Measurements from ENCODE around the gene GEMIN4.
"Not testable (repeated sequence)": the region's sequence is repeated elsewhere in the genome, so short reads cannot be mapped to it uniquely, and the experiment has no call there.

GEMIN4 gene

DNA sequence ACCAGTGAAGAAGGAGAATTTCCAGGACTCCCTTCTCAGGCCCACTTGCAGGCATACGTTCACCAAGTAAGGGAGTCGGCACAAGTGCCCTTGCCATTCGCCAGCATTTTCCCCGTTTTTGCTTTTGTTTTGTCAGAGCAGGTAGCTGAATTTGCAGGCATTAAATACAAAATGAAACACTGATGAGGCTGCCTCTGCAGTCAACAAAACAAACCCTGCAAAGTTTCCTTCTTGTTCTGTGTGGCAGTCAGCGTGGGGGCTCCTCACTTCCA, 22.2 kb upstream of the GEMIN4 start:
- no peak for DNase-seq

DNA sequence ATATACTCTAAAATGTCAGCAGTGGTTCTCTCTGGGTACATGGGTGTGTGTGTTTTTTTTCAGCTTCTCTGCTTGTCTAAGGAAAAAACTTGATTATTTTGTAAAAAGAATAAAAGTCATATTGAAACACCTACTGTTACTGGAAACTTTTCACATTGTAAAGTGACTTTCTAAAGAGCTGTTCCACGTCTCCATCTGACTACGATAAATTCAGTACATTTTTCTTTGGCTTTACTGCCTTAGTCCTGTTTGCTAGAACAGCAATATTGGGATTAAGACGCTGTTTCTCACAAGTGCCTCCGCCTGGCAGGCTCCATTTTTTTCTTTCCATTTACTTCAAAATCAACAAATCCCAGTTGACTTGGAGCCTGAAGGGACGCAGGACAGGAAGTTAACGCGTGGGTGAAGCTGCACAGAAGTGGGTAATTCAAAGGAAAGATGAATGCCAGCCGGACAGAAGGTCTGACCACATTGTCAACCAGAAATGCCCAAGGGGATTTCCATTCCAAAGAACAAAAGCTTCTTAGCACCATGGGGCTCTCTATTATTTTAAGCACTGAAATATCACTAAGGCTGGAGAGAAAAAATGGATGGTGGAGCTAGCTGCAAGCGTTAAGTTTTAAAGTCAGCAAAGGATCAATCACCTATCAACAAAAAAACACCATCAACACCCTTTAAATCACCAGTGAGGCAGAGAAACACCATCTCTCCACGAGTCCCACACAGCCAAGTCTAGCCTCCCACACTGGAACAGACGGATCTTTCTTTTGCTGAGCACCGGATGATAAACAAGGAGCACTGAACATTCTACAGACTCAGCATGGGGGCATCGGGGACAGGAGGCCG, 21.6 kb upstream of the GEMIN4 start:
- DNase-seq = no peak

DNA sequence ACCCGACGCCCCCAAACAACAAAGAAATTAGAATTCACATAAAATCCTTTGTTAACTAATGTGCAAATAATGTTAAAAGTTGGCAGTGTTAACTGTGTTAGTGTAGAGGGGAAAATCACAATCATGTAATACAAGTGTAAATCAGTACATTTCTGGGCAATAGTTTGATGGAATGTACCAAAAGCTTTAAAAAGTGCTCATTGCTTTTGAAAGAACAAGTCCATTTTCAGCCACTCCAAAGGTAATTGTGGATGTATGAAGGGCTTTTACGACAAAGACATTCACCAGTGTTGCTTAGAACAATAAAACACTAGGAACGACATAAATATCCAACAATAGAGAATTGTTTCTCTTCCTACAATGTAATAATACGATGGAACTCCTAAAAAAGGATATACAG, 21.0 kb upstream of the GEMIN4 start:
- no peak for DNase-seq

DNA sequence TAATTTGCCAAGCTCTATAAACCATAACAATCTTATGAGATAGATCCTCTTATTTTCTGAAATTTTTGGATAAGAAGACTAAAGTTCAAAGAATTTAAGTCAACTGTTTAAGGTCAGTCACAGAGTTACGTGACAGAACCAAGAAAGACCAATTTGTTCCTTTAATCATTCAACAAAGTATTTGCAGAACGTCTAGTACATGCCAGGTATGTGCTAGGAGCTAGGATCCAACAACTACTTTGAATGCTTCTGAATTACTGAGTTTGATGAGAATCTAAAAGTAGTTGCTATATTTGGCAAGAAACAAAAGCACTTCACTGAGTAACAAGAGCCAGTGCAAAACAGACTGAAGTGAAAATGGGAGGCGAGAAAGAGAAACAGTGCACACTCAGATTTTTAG, 15.0 kb upstream of the GEMIN4 start:
- DNase-seq = no peak

DNA sequence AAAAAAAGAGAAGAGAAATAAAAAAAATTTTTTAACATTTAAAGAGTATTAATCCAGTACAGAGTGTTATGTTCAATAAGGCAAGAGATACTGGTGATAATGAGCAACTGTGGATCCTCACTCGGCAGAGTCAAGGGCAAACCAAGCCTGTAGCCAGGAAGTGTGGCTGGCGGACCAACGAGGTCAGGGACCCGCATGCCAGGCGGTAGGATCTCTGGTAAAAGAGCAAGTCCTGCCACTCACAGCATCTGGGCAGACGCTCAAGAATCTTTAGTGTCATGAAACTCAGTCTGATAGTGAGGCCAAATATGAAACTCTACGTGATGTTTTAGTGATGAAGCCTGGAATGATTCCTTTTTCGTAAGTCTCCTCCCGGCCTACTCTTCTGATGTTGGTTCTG, 8.3 kb upstream of the GEMIN4 start:
- DNase-seq = no peak

DNA sequence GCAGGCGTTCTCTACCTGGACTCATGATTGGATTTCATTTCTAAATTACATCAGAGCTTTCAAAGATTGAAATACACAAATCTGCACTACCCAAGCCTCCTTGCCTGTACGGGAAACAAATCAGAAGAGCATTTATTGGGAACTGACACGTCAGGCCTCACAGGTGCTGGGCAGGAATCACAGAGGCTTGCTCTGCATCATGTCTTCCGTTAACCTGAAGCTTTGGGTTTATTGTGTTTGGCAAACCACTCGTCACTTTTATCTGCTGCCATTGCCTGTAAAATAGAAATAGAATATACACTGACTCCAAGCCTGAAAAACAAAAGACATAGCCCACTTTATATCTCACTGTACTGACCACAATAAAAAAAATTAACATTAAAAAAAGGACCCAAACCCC, 7.9 kb upstream of the GEMIN4 start:
- no peak for DNase-seq

DNA sequence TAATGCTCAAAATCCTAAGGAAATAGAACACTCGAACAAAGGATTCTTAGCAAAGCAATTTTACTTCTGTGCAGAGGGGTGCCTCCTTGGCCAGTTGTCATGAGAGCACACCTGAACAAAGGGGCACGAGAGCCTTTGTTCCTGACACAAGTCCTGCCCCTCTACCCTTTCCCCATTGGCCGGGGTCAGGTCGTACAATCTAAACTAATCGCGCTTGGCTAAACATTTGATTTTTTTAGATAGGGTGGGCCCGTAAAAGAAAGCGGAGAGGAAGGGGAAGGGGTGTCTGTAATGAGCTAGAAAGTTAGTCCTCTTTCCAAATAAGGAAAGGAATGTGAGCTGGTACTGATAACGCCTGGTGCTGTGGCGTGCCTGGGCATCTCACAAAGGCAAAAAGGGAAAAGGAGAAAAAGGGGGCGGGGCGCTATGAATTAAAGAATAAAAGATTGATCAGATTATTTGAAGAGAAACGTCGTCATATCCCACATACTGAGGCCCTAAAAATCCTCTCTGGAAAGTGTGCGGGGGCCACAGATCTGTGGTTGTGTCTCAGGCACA, 4.0 kb upstream of the GEMIN4 start:
- DNase-seq = not testable (repeated sequence)

DNA sequence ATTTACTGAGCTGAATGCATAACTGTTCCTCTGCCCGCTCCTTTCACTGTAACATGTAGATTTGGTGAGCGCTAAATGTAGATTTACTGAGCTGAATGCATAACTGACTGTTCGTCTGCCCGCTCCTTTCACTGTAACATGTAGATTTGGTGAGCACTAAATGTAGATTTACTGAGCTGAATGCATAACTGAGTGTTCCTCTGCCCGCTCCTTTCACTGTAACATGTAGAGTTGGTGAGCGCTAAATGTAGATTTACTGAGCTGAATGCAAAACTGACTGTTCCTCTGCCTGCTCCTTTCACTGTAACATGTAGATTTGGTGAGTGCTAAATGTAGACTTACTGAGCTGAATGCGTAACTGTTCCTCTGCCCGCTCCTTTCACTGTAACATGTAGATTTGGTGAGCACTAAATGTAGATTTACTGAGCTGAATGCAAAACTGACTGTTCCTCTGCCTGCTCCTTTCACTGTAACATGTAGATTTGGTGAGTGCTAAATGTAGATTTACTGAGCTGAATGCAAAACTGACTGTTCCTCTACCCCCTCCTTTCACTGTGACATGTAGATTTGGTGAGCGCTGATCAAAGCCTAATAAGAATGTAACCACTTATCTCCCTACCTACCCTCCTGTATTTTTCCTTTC, 3.4 kb upstream of the GEMIN4 start:
- not testable (repeated sequence) for DNase-seq

DNA sequence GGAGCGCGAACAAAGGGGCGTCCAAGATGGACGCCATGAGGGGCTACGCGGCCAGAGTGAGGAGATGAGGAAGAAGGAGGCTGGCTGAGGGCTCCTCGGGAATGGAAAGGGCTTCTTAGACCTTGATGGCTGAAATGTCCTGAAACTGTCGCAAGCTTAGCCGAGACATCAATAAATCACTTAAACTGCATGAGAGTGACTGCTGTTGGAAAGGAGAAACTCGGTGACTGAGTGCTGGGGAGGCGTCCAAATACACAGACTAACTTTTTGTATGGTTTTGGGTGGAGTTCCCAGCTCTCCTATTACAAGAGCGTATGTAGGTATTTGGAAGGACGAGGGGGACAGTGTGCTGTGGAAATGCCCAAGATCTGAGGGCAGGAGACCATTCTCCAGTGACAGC, 1.4 kb upstream of the GEMIN4 start:
- no peak for DNase-seq

DNA sequence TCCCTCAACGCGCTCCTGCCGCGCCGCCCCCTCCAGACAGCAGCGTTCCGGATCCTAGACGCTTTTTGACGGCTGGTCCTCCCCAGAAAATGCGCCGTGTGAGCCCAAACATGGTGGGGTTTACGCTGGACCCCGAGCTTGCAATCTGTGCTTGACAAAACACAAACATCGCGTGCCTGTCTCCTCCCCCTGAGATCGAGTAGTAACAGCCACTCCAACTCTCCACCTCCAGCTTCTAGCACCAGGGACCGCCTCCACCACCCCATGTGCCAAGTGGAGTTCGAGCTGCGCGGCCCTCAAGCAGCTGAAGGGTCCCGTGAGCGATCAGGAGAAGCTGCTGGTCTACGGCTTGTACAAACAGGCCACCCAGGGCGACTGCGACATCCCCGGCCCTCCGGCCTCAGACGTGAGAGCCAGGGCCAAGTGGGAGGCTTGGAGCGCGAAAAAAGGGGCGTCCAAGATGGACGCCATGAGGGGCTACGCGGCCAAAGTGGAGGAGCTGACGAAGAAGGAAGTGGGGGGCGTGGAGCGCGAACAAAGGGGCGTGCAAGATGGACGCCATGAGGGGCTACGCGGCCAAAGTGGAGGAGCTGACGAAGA, 656 bp upstream of the GEMIN4 start:
- peak; percentile 58 for DNase-seq

DNA sequence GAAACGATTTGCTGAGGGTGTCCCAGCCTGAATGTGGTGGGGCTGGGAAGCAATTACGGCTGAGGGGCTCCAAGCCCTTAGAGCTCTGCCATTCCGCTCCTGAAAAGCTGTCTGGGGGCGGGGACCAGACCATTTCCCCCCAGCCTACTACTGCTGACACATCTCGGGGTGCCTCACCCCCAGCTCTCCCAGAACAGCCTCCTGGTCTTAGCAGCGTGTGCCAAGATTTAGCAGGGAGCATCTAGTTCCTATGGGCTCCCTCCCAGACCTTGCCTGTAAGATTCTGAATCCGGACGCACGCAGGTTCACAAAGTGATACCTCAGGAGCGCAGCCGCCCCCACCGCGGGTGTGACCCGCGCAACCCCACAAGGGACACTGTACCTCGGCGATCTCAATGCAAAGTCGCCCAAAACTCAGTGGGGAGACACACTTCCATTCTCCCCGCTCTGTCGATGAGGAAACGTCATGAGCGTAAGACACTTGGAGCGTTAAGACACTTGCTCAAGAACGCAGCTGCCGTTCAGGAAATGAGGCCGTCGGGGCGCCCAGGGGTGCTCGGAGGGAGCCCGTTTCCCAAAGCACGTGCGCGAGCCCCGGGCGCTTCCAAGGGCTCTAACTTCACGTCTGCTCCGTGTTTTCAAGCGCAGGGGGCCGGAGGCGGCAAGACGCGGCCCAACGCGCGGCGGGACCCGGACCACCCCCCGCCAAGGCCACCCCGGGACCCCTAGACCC, 629 bp downstream of the GEMIN4 start:
- peak; percentile 24 for DNase-seq

DNA sequence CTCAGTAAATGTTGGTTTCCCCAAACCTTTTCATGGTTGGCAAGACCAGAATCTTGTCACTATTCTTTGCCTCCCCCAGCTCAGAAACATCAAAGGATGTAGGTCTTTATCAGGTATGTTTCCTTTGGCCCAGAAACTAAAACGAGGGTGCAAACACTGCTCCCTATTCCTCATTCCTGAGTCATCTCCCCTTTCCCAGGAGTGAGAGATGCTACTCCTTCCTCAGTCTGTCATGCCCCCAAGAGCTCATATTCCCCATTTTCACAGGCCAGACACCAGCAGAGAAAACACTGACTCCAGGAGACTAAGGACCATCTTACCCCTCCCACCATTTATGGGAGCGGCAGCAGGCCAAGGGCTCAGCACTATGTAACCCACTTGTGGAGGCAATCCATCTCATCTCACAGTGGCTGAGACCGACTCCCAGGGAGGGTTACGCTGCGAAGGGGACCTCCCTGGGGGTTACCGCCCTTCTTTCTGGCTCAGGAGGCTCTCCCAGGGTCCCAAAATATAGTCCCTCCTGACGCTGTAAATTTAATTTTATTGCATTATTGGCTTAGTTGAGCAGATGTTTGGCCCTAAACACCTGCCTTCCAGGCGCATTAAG, 1.5 kb downstream of the GEMIN4 start:
- no peak for DNase-seq

DNA sequence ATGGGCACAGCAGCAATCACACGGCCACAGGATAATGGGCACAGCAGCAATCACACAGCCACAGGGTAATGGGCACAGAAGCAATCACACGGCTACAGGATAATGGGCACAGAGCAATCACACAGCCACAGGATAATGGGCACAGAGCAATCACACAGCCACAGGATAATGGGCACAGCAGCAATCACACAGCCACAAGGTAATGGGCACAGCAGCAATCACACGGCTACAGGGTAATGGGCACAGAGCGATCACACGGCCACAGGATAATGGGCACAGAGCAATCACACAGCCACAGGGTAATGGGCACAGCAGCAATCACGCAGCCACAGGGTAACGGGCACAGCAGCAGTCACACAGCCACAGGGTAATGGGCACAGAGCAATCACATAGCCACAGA, 2.7 kb downstream of the GEMIN4 start:
- DNase-seq = not testable (repeated sequence)

DNA sequence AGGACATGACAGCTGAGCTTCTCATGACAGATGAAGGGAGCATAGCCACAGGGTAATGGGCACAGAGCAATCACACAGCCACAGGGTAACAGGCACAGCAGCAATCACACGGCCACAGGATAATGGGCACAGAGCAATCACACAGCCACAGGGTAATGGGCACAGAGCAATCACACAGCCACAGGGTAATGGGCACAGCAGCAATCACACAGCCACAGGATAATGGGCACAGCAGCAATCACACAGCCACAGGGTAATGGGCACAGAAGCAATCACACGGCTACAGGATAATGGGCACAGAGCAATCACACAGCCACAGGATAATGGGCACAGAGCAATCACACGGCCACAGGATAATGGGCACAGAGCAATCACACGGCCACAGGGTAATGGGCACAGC, 3.5 kb downstream of the GEMIN4 start:
- DNase-seq = not testable (repeated sequence)

DNA sequence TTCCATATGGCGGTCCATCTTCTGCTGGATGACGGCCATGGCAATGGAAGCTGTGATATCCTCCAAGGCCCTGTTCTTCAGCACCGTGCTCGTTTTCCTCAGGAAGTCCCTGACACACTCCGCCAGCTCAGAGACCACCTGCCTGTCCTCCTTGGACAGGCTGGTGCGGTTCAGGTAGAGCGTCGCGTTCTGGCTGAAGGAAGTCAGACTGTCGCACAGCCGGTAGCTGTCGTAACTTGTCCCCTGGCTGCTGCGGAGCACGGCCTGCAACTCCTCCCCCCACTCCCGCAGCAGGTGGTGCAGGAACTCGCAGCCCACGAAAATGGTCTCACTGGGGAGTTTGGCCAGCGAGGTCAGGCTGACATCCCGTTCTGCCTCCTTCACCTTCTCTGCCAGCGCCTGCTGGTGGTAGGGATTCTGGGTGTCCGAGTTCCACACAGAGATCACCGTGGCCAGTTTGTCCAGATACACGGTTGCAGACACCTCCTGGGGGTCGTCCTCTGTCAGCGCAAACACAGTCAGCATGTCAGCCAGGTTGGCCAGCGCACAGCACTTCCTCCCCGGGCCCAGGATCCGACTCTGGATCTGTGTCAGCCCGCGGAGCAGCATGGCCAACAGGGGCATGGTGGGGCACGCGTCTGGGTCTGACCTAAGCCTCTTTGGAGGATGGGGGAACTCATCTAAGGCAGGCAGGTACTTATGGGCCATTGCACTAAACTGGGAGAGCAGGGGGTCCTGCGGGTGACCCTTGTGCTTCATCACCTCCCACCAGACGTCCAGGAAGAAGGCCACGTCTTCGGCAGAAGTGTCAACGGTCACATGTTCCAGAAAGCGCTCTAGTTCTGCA, 5.1 kb downstream of the GEMIN4 start:
- DNase-seq = no peak

DNA sequence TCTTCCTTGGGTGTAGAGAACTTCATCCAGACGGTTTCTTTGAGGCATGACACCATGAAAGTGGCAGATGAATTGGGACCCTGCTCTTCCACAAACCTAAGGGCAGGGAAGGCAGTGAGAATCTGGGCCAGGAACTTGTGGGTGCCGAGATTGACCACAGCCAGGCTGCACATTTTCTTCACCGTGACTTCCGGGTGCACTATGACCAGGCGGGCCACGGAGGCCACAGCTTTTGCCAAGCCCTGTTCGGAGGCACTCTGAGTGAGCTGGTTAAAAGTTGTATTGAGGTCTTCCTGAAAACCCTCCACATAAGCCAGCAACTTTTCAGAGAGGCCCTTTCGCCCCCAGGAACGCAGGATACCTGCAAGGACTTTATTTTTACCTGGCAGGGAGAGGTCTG, 5.9 kb downstream of the GEMIN4 start:
- no peak for DNase-seq

DNA sequence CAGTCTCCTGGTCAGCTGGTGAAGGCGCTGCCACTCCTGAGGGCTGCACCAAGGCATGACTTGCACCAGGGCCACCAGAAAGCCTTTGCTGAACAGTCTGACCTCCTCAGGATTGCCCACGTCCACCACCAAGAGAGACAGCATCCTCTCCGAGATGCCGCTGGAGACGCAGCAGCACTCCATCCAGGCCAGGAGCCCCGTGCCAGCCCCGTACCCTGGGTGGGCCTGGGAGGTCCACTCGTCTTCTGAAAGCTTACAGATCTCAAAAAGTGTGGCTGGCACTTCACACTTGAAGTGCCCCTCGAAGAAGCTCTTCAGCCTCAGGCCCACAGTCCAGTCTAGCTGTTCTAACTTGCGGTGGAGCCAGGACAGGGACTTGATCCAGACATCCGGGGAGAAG, 6.7 kb downstream of the GEMIN4 start:
- DNase-seq = no peak

DNA sequence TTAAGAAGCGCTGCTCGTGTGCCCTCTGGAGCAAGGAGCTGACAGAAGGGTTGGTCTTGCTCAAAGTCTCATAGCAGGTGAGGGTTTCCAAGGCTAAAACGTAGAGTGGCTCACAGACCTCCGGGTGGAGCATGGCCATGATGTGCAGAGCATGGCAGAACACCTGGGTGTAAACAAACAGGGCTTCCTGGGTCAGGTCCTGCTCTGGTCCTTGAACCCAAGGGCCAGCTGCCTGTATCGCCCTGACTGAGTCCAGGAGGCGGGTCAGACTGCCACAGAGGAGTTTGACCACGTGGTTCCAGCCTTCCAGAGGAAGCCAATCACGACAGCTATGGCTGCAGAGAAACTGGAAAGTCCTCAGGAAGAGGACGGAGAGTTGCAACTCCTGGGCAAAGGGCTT, 7.1 kb downstream of the GEMIN4 start:
- DNase-seq = no peak

DNA sequence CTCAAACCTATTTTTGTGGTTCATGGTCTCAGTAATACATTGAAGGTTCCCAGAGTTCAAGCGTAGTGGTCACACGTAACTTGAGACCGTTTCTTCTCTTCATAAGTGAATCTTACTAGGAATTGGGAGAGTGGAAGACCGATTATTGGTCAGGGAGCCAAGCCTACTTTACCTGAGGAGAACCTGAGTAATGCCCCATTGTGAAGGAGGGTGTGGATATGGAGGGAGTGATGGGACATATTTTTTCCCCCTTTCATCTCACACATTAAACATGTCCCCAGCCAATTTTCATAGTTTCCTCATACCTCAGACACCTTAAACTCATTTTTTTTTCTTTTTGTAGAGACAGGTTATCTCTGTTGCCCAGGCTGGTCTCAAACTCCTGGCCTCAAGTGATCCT, 8.9 kb downstream of the GEMIN4 start:
- no peak for DNase-seq

DNA sequence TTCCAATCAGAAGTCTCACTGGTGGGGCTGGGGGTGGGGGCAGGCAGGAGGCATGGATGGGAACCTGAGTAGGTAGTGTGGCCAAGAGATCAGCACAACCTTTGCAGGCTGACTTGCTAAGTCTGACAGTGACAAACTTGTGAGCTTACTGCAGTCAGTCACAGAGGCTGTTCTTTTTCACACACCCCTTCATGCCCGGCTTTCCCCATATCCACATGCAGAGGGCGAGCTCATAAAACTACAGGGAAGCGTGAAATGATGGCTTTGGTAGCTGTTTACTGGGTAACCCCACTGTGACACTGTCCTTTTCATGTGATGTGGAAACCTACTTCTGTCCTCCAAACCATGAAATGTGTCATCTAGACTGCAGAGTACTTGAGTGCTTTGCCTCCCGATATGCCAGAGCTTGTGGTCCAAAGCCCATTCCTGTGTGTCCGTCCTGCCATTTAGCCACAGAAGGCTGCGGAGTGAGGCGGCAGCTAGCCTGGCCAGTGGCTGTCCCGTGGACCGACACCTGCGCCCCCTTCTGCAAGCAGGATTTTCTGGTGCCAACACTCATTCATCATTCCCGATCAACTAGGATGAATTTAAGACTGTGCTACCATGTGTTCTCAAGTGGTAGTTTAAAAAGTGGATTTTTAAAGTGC, 9.8 kb downstream of the GEMIN4 start:
- DNase-seq = no peak

DNA sequence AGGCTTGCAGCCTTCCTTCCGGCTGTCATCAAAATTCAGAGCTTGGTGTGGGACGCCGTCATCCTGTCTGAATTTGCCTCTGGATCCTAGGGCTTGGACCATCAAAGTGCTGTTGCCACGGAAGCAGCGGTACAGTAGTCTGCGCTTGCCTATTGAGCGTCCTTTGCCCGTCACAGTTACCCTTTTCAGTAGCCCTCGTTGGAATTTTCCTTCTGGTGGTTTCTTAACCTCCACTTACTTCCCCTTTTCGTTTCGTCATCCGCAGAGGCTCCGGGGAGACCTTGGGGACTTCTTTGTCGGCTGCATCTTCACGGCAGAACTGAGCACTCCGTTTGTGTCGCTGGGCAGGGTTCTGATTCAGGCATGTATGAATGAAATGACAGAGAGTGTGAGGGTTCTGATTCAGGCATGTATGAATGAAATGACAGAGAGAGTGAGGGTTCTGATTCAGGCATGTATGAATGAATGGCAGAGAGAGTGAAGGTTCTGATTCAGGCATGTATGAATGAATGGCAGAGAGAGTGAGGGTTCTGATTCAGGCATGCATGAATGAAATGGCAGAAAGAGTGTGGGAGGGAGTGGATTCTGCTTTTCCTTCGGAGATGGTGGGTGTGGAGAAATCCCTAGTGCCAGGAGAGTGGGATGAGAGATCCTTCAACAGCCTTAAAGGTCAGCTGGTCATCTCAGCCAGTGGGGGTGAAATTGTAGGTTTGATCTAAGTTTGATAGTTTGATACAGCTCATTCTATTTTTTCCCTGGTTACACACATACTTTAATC, 11.6 kb downstream of the GEMIN4 start:
- DNase-seq = no peak

All from fibroblast of upper back skin (primary cell).